Dermis blood vessel endothelial cell (primary cell): ENCODE measurements around the gene UBE2H. TPM values are rescaled to one million over a fixed set of nuclear protein-coding genes. Genes with fewer than 3 reads are reported as not detected.
"Not testable (repeated sequence)": the region's sequence is repeated elsewhere in the genome, so short reads cannot be mapped to it uniquely, and the experiment has no call there.

ENCODE experiments used
- DNase-seq: peaks from one replicate; pipeline ENCODE4 v3.0.0; 2010
- total RNA-seq: library from RNA; depleted of rRNA; stranded (reverse); fragments of >200 nt; gene quantifications from 2 replicates; pipeline ENCODE4 v1.2.3, GENCODE V29; 2014

The UBE2H gene
- total RNA-seq, 1 donor from 2014 or later: 71.5 TPM

- DNase-seq: no peak
Observed at GRCh38 chr7:129870668-129871067, 82.1 kb downstream of the UBE2H start.

GRCh38 chr7:129866251-129866650, 86.5 kb downstream of the UBE2H start:
- DNase-seq: no peak

- DNase-seq: no peak
Observed at GRCh38 chr7:129865925-129866201, 86.9 kb downstream of the UBE2H start.

- no peak for DNase-seq
Observed at GRCh38 chr7:129865093-129865924, 87.5 kb downstream of the UBE2H start.

- DNase-seq: not testable (repeated sequence)
Observed at GRCh38 chr7:129864676-129865075, 88.1 kb downstream of the UBE2H start.

GRCh38 chr7:129864042-129864441, 88.7 kb downstream of the UBE2H start:
- peak; percentile 39 for DNase-seq

GRCh38 chr7:129862682-129863081, 90.1 kb downstream of the UBE2H start:
- no peak for DNase-seq

- DNase-seq: peak; percentile 50
Observed at GRCh38 chr7:129860784-129861183, 92.0 kb downstream of the UBE2H start.

- DNase-seq: no peak
Observed at GRCh38 chr7:129859183-129859582, 93.6 kb downstream of the UBE2H start.

GRCh38 chr7:129858490-129858889, 94.3 kb downstream of the UBE2H start:
- no peak for DNase-seq

- no peak for DNase-seq
Observed at GRCh38 chr7:129857313-129857712, 95.4 kb downstream of the UBE2H start.

GRCh38 chr7:129855935-129856717, 96.6 kb downstream of the UBE2H start:
- no peak for DNase-seq

- no peak for DNase-seq
Observed at GRCh38 chr7:129855234-129855673, 97.5 kb downstream of the UBE2H start.

- no peak for DNase-seq
Observed at GRCh38 chr7:129854401-129854800, 98.4 kb downstream of the UBE2H start.

- peak; percentile 51 for DNase-seq
Observed at GRCh38 chr7:129853661-129854268, 99.0 kb downstream of the UBE2H start.

- DNase-seq: no peak
Observed at GRCh38 chr7:129851809-129852208, 101.0 kb downstream of the UBE2H start.

- DNase-seq: no peak
Observed at GRCh38 chr7:129851174-129851573, 101.6 kb downstream of the UBE2H start.

GRCh38 chr7:129848436-129848835, 104.3 kb downstream of the UBE2H start:
- DNase-seq: peak; percentile 43

- DNase-seq: peak; percentile 76
Observed at GRCh38 chr7:129845972-129846327, 106.8 kb downstream of the UBE2H start.

GRCh38 chr7:129845178-129845971, 107.4 kb downstream of the UBE2H start:
- DNase-seq: no peak

GRCh38 chr7:129843978-129844840, 108.6 kb downstream of the UBE2H start:
- DNase-seq: peak; percentile 61
